Measurements from ENCODE around the gene ZRANB1. TPM values are rescaled to one million over a fixed set of nuclear protein-coding genes. Genes with fewer than 3 reads are reported as not detected.

ZRANB1 gene
- total RNA-seq, result 10 to 100 TPM; 14.6 to 35.4 (median 17.1) TPM

- peaks cover 31 to 50% (median 33%) of the 10 kb centered on the region in 4 donors for H3K4me1 ChIP-seq
- no peaks in the 10 kb centered on the region for H3K36me3 ChIP-seq
- no peak for DNase-seq
- peak within 1 kb of the TSS in 2 of 4 donors; percentile 3 to 6 for H3K27ac ChIP-seq
- H3K4me3 ChIP-seq, result no peak within 1 kb of the TSS
- no peaks in the 10 kb centered on the region for H3K27me3 ChIP-seq
- 87 to 93% methylated on average over 4 of the region's 4 CpGs for WGBS, 2 donors
- H3K9me3 ChIP-seq, result no peaks in the 10 kb centered on the region
- ATAC-seq (ENCODE audit: low FRiP score in 2 of 2), result no peak
- TF ChIP-seq CTCF (IDR thresholded peaks at IDR 0.05), result no peak
Measured at GRCh38 chr10:124941823-124942222, at the start of gene ZRANB1. TSS of gene ZRANB1 (plus strand) at chr10:124942123. CDS start at chr10:124942494, 371 bp downstream.

- DNase-seq, result no peak
- Histone ChIP-seq H3K27ac (no peak overlapping the region), H3K4me1 (no peaks in the 10 kb centered on the region), H3K27me3 (no peaks in the 10 kb centered on the region), H3K4me3 (no peak overlapping the region), H3K9me3 (no peaks in the 10 kb centered on the region), H3K36me3 (no peaks in the 10 kb centered on the region)
- WGBS, 2 donors, result 76 to 83% methylated on average over 2 of the region's 2 CpGs
- TF ChIP-seq POLR2A (IDR thresholded peaks at IDR 0.05) (no peak), CTCF (IDR thresholded peaks at IDR 0.05) (no peak), POLR2AphosphoS5 (IDR thresholded peaks at IDR 0.05) (no peak), EP300 (IDR thresholded peaks at IDR 0.05) (no peak)
- no peak for ATAC-seq (ENCODE audit: low FRiP score in 2 of 2)
Measured at GRCh38 chr10:124892905-124893304, 49.0 kb upstream of the ZRANB1 start.

- no peaks in the 10 kb centered on the region for H3K36me3 ChIP-seq
- DNase-seq (no peak), ATAC-seq (ENCODE audit: low FRiP score in 2 of 2) (no peak)
- no peak overlapping the region for H3K27ac ChIP-seq
- TF ChIP-seq POLR2AphosphoS5 (IDR thresholded peaks at IDR 0.05), result no peak
- TF ChIP-seq EP300 (IDR thresholded peaks at IDR 0.05), result no peak
- TF ChIP-seq POLR2A (IDR thresholded peaks at IDR 0.05), result no peak
- no peak for TF ChIP-seq CTCF (IDR thresholded peaks at IDR 0.05)
- no peak overlapping the region for H3K4me3 ChIP-seq
- WGBS, 2 donors, result 85 to 90% methylated on average over 13 of the region's 13 CpGs
- H3K4me1 ChIP-seq, result no peaks in the 10 kb centered on the region
- no peaks in the 10 kb centered on the region for H3K27me3 ChIP-seq
- H3K9me3 ChIP-seq, result no peaks in the 10 kb centered on the region
Measured at GRCh38 chr10:124894569-124895215, 47.2 kb upstream of the ZRANB1 start.

- DNase-seq (no peak), ATAC-seq (ENCODE audit: low FRiP score in 2 of 2) (no peak)
- TF ChIP-seq CTCF (IDR thresholded peaks at IDR 0.05) (no peak), POLR2AphosphoS5 (IDR thresholded peaks at IDR 0.05) (no peak), EP300 (IDR thresholded peaks at IDR 0.05) (no peak), POLR2A (IDR thresholded peaks at IDR 0.05) (no peak)
Measured at GRCh38 chr10:124896751-124897150, 45.2 kb upstream of the ZRANB1 start.

GRCh38 chr10:124898471-124898870 lies 43.5 kb upstream of the ZRANB1 start:
- Histone ChIP-seq H3K4me1 (no peaks in the 10 kb centered on the region), H3K9me3 (no peaks in the 10 kb centered on the region), H3K27me3 (no peaks in the 10 kb centered on the region), H3K27ac (no peak overlapping the region), H3K4me3 (no peak overlapping the region), H3K36me3 (no peaks in the 10 kb centered on the region)
- no peak for TF ChIP-seq POLR2A (IDR thresholded peaks at IDR 0.05)
- no peak for TF ChIP-seq CTCF (IDR thresholded peaks at IDR 0.05)
- DNase-seq, result no peak
- 72 to 83% methylated on average over 7 to 9 of the region's 9 CpGs for WGBS, 2 donors
- ATAC-seq (ENCODE audit: low FRiP score in 2 of 2), result no peak

More at GRCh38 chr10:124896751-124897150, 45.2 kb upstream of the ZRANB1 start:
- Histone ChIP-seq H3K36me3 (no peaks in the 10 kb centered on the region), H3K4me3 (no peak overlapping the region), H3K27ac (no peak overlapping the region), H3K27me3 (no peaks in the 10 kb centered on the region), H3K9me3 (no peaks in the 10 kb centered on the region), H3K4me1 (no peaks in the 10 kb centered on the region)
- WGBS, 2 donors, result 73 to 77% methylated on average over 4 of the region's 4 CpGs
